Myocyte (in vitro differentiated cells): ENCODE data around the gene ANTKMT. TPM values are rescaled to one million over a fixed set of nuclear protein-coding genes. Genes with fewer than 3 reads are reported as not detected.
"Not testable (repeated sequence)": the region's sequence is repeated elsewhere in the genome, so short reads cannot be mapped to it uniquely, and the experiment has no call there.

Experiments used
- DNase-seq: peaks from one replicate; pipeline ENCODE4 v3.0.0-alpha.2; 2012; ENCODE audit warnings: low read depth
- total RNA-seq: library from RNA; depleted of rRNA; stranded (reverse); fragments of >200 nt; gene quantifications from 2 replicates; pipeline ENCODE4 v1.2.3, GENCODE V29; 2014

Gene ANTKMT
- total RNA-seq, 1 donor from 2014 or later, result 44.0 TPM

DNA sequence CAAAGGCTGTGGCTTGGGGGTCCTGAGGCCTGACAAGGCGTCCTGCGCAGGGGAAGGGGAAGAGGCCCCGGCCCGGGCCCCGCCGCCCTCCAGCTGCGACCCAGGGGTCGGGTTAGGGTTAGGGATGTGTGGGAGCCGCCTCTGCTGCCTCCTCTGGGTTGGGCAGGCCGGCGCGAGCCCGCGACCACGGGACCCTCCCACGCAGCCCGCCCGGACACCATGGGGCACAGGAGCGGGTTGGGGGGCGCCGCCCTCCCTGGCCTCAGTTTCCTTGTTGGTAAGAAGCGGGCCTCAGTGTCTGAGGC, 19.5 kb downstream of the ANTKMT start:
- DNase-seq, result no peak

DNA sequence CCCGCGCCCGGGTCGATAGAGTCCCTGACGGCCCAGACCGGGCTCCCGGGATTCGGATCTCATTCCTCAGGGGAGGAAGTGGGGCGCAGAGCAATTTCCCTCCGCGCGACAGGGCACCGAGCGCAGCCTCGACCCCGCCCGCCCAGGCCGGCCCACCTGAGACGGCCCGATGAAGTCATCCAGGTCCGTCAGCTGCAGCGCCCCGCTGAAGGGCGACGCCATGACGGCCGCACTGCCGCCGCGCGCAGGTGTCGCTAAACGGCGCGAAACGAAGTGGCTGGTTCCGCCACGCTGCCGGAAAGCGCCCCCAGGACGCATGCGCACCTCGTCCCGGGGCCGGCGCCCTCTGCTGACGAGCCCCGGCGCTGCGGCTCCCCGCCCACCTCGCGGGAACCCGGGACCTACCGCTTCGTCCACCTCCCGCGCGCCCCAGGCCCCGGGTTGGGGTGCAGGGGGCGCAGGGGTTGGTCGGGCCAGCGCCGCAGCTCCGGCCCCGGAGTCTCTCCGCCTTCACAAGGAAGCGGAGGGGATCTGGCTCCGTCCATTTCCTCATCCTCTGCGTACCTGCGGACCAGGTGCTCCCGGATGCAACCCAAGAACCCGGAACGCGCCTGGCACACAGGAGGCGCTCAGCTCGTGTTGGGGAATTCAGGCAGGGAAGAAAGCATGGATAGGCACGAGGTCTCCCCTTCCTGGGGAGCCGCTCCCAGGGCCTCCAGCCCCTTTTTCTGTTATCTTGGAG, 20.0 kb downstream of the ANTKMT start, which contains the start of gene CIAO3:
Gene CIAO3, minus strand, starts transcription at position 234 of the 742 bp plus-strand sequence. Its CDS starts 12 bp downstream, at position 222.
- peak; percentile 89 for DNase-seq

DNA sequence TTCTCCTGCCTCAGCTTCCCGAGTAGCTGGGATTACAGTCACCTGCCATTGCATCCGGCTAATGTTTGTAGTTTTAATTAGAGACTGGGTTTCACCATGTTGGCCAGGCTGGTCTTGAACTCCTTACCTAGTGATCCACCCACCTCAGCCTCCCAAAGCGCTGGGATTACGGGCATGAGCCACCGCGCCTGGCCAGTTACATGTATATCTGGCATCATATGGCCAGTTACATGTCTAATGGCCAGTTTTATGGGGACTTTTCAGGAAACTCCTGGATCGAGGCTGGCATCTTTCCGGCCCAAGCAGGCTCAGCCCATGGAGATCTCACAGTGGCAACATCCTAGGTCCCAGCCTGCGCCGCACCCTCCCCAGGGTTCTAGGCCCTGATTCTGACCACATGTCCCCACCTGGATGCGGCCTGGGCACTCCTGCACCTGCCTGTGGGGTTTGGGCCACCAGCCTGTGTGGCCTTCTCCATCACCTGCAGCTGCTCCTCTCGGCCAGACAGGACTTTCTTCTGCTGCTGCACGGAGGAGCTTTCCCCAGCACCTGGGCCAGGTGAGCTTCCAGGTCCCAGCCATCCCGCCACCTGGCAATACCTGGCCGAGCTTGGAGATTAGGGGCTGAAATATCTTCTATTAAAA, 21.2 kb downstream of the ANTKMT start:
- DNase-seq, result no peak

DNA sequence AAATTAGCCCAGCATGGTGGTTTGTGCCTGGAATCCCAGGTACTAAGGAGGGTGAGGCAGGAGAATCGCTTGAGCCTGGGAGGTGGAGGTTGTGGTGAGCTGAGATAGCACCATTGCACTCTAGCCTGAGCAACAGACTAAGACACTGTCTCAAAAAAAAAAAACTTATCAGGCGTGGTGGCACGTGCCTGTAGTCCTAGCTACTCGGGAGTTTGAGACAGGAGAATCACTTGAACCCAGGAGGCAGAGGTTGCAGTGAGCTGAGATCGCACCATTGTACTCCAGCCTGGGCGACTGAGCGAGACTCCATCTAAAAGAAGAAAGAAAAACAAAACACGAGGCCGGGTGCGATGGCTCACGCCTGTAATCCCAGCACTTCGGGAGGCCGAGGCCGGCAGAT, 21.9 kb downstream of the ANTKMT start:
- DNase-seq, result not testable (repeated sequence)

DNA sequence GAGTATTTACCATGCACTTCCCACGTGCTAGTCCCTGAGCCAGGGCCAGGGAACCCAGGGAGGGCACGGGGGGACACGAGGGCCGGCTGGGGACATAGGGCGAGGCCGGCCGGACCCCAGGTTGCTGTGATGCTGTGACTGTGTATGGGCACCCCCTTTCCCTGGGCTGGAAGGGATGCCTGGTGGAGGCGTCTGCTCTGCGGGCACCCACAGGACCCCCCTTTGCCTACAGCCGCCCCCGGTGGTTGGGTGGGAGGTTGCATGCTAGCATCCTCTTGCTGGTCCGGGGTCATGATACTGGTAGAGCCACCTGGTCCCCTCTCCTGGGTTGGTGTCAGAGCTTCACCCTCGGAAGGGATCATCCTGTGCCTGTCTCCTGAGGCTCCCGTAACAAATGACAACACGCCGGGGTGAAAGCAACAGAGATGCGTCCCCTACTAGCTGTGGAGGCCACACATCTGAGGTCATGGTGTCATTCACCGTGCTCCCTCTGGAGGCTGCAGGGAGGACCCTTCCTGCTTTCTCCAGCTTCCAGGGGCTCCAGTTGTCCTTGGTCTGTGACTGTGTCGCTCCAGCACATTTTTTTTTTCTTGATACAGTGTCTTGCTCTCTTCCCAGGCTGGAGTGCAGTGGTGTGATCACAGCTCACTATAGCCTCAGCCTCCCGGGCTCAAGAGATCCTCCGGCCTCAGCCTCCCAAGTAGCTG, 23.0 kb downstream of the ANTKMT start:
- DNase-seq, result no peak

DNA sequence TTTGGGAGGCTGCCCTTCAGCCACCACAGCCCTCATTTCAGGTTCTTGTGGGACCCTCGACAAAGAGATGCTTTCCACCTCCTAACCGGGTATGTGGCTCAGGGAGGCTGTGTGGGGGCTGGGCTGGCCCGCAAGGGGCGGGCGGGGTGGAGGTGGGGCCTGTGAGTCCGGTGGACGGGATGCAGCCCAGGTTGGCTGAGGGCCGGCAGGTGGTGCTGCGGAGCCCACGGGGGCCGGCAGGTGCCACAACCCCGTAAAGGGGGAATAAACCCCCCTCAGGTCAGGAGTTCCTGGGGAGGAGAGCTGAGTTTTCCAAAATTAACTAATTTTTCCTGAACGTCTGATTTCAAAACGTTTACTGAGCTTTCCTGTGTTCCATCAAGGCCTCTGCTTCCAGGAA, 24.8 kb downstream of the ANTKMT start:
- DNase-seq, result no peak

DNA sequence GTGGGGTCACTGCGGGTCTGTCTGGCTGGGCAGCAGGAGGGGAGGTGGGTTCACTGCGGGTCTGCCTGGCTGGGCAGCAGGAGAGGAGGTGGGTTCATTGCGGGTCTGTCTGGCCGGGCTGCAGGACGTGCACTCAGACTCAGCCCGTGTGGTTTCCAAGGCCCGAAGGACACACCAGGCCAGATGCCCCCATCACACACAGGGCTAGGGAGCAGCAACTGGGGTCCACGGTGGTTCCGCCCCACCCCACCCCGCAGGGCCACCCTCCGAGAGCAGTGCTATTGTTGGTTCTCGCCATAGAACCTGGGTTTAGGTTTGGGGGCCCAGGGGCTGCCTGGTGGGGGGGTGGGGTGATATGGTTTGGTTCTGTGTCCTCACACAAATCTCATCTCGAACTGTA, 25.7 kb downstream of the ANTKMT start:
- no peak for DNase-seq

DNA sequence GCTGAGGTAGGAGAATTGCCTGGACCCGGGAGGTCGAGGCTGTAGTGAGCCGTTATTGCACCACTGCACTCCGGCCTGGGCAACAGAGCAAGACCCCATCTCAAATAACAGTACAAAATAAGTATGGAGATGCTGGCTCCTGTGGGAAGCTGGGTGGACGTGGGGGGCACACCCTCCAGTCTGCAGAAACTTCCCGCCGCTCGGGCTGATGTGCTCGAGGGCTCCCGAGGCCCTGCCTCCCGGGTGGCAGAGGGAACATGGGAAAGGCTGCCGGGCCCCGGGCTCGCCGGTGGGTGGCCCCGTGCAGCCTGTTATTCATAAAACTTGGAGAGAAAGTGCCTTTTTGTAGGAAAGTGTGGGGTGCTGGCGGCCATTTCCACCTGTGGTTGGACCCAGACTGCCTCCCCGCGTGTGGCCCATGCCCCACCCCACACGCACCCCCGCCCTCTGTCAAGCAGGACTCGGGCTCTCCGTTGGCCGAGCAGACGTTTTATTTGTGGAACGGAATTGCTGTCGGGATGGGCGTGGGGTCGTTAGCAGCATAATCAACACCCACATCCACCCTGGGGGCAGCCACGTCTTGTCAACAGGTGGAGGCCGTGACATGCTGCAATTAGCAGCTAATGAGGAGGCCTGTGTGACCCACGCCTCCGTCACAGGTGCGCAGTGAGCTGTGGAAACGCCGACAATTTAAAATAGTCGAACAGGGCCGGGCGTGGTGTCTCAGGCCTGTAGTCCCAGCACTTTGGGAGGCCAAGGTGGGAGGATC, 27.2 kb downstream of the ANTKMT start:
- DNase-seq, result no peak

DNA sequence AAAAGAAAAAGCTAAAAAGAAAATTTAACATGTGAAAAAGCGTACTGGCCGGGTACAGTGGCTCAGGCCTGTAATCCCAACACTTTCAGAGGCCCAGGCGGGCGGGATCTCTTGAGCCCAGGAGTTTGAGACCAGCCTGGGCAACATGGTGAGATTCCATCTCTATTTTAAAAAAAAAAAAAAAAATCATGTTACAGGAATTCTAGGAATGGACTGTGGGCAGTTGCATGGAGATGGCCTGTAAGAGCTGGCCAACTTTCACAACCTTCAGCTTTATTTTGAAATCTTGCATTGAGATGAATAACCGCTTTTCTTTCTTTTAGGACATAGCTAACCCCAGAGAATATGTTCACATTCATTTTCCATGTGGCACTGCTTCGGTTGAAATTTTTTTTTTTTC, 28.1 kb downstream of the ANTKMT start:
- peak; percentile 30 for DNase-seq

DNA sequence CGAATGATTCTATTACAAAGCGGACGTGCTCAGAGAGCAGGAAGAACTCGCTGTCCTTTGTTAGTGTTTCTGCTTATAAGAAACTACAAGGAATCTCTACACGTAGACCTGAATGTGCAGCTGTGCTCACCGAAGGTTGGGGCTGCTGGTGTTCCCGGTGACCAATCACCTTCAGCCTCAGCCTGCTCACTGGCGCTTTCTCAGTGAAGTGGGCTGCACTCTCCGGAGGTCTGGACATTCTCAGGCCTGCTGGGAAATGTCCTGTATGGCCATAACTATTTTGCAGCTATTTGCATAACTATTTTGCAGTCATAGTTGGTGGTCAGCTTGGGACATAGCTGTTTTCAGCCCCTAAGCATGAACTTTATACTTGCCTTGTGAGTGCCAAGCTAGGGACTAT, 29.5 kb downstream of the ANTKMT start:
- DNase-seq, result no peak

DNA sequence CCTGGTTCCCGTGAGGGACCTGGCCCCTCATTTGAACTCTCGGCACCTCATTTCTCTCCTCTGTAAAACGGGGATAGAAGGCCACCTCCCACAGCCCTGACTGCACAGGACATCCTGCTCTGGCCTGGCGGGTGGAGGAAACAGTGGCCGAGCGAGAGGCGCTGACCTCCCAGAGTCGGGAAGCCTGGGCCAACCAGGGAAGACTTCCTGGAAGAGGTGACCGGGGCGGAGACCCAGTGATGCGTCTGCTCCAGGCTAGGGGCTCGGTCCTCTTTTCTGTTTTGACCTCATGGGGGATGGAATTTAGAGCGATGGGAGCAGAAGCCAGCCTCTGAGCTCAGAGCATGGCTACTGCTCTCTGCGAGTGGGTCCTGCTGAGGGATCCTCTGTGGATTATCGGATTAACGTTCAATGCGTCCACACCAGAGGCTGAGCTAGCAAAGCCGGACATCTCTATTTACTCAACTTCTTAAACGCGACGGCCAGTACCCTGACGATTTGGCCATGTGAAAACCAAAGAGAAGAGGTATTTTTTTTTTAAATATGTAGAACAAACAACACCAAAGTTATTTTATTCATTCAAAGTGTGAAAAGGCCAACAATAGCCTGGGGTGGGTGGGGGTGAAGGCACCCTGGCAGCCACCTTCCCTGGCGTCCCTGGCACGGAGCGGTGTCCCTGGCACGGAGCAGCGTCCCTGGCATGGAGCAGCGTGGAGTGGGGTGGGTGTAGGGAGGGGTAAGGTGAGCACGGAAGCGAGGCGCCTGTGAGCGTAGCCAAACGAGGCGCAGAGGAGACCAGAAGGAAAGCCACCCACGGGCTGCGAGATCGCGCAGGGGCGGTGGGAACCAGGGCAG, 30.4 kb downstream of the ANTKMT start:
- no peak for DNase-seq

DNA sequence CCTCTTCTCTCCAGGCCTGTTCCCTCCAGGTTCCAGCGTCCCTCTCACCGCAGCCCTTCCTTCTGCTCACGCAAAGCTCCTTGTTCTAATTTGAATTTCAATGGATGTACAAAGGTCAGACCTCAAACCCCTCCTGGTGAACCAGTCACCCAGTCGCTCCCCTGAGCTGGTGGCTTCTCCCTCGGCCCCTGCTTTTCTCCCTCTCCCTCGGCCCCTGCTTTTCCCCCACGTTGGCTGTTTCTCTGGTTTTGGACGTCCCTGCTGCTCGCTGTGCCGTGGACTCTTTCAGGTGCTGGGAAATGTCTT, 31.0 kb downstream of the ANTKMT start:
- DNase-seq, result no peak

DNA sequence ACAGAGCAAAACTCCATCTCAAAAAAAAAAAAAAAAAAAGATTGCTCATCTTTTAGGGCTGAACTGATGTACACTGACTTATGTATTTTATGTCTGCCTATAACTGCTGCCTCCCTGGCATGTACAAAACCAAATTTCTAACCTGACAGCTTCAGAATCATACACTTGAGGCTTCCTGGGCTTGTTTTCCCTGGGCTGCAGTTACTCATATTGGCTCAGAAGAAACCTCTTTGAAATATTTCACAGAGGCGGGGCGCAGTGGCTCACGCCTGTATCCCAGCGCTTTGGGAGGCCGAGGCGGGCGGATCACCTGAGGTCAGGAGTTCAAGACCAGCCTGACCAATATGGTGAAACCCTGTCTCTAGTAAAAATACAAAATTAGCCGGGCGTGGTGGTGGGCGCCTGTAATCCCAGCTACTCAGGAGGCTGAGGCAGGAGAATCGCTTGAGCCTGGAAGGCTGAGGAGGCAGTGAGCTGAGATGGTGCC, 33.2 kb downstream of the ANTKMT start:
- not testable (repeated sequence) for DNase-seq

DNA sequence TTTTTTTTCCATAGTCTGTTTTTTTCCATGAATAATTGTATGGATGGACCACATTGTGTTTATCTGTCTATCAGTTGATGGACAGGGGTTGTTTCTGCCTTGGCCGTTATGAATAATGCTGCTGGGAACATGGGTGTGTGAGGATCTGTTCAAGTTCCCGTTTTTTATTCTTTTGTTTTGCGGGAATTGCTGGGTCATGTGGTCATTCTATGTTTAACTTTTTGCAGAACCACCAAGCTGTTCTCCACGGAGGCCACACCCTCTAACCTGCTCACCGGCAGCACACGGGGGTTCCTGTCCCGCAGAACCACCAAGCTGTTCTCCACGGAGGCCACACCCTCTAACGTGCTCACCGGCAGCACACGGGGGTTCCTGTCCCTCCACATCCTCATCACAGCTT, 33.7 kb downstream of the ANTKMT start:
- no peak for DNase-seq

DNA sequence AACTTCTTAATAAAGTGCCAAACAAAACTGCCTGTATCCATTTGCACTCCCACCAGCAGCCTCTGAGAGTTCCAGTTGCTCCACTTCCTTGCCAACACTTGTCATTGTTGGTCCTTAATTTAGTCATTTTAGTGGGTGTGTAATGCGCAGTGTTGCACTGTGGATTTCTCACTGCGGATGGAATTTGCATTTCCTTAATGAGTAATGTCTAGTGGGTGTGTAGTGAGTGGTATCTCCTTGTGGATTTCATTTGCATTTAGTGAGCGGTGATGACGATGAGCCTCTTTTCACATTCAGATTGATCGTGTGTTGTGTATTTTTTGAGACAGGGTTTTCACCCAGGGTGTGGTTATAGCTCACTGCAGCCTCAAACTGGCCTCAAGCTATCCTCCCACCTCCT, 35.5 kb downstream of the ANTKMT start:
- no peak for DNase-seq

DNA sequence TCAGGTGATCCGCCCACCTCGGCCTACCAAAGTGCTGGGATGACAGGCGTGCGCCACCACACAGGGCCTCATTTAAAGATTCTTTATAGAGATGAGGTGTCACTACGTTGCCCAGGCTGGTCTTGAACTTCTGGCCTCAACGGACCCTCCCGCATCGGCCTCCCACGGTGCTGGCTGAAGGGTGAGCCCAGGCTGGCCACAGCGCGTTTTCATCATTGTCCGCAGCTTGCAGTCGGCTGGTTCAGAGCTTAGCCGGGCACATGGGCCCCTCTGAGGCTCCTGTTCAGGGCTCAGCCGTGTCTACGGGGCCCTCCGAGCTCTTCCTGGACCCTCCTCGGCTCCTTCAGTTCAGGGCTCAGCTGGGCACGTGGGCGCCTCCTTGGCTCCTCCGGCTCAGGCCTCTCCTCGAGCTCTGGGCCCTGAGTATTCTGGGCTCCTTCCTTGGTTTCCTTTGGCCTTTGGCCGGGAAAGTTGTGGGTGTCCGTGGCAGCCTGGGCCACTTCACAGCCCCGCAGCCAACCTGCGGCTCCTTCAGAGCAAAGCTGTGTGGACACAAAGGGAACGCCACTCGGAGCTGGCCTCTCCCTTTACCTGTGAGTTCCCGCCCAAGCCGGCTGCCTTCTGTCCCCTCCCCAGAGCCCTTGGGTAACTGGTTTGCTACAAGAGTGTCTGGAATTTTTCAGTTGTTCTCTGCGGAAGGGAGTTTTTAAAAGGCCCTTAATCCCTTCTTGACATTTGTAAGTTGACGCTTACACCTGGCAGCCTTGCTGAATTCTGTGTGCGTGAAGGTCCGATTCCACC, 38.4 kb downstream of the ANTKMT start:
- no peak for DNase-seq

DNA sequence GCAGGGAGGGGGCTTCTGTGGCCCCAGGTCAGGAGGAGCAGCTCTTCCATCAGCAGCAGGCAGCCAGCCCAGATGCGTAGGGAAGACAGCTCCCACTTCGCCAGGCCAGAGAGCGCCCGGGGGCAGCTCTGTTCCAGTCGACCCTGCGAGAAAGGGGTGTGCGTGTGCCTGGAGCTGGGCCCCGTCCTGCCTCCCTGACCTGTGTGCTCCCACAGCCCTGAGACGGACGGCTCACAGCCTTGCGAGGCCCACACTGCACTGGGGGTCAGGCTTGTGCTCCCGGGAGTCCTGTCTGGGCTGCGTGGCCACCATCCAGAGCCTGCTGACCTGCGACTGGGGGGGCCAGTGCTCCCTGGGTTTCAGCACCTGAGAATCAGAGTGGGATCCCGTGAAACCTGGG, 39.1 kb downstream of the ANTKMT start:
- DNase-seq, result no peak

DNA sequence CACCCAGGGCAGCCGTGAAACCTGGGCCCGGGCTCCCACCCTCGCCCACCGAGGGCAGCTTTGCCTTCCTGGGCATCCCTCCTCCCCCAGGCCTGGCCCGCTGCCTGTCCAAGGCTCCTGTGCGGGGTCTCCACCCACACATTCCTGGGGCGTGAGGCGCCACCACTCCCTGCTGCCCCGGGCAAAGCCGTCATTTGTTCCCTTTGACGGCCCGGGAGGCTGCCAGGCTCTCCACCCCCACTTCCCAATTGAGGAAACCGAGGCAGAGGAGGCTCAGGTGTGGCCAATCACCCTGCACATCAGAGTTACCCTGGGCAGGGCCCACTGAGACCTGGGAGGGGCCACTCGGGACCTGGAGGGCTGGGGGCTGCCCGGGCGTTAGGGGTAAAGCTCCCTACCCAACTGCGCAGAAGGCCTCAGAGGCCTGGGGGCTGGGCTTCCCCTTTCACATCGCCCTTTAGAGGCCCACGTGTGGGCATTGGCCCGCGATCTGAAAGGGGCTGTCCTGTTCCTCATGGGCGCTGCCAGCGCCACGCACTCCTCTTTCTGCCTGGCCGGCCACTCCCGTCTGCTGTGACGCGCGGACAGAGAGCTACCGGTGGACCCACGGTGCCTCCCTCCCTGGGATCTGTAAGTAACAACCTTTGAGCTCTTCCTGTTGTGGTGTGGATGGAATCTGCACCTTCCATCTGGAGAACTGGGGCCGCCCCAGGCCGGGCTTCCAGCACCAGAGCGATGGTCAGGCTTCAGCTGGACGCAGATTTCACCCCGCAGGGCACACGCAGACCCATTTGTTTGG, 39.8 kb downstream of the ANTKMT start, which contains the start of gene MSLN:
Gene MSLN, plus strand, starts transcription at position 190 of the 799 bp plus-strand sequence. CDS start 1,947 bp downstream, outside the sequence.
- DNase-seq, result no peak
